GM18951 (cell line): ENCODE results near the gene CDCA3.

Experiments used
- POLR2A ChIP-seq: IDR thresholded peaks from 4 replicates; pipeline ENCODE4 v1.6.1; 2011; ENCODE audit warnings: mild to moderate bottlenecking; ENCODE audit not compliant: insufficient read length, insufficient read depth; ENCODE audit errors: extremely low read depth
- in situ Hi-C: fragments of 300-500 bp; cut with MboI; formaldehyde crosslinking; loops from one replicate; pipeline ENCODE4 v1.12.0; 2022; ENCODE audit warnings: low sequenced_read_pairs, mixed read lengths, inconsistent platforms; ENCODE audit not compliant: unreplicated experiment

CDCA3 gene

GRCh38 chr12:6820166-6820565, 30.9 kb downstream of the CDCA3 start:
- in situ Hi-C loops: no loop called here
- TF ChIP-seq POLR2A: no peak

GRCh38 chr12:6819106-6820030, 31.7 kb downstream of the CDCA3 start:
- no peak for TF ChIP-seq POLR2A
- in situ Hi-C loops: no loop called here

- TF ChIP-seq POLR2A: no peak
- in situ Hi-C loops: no loop called here
Observed at GRCh38 chr12:6818645-6819044, 32.4 kb downstream of the CDCA3 start.

- in situ Hi-C loops: no loop called here
- TF ChIP-seq POLR2A: no peak
Observed at GRCh38 chr12:6818222-6818621, 32.9 kb downstream of the CDCA3 start.

- TF ChIP-seq POLR2A: no peak
- in situ Hi-C loops: no loop called here
Observed at GRCh38 chr12:6817662-6818157, 33.4 kb downstream of the CDCA3 start.

DNA sequence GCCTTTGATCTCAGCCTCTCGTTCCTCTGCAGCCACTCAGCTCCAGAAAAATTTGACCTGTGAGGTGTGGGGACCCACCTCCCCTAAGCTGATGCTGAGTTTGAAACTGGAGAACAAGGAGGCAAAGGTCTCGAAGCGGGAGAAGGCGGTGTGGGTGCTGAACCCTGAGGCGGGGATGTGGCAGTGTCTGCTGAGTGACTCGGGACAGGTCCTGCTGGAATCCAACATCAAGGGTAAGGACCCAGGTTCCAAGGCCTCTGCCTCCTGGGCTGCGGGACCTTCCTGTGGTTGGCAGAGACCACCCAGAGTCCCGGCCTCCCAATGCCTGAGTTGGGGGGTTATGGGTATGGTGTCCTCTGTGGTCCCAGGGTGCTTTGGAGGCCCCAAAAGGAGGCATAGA, 34.0 kb downstream of the CDCA3 start:
- no peak for TF ChIP-seq POLR2A
- in situ Hi-C loops: no loop called here

DNA sequence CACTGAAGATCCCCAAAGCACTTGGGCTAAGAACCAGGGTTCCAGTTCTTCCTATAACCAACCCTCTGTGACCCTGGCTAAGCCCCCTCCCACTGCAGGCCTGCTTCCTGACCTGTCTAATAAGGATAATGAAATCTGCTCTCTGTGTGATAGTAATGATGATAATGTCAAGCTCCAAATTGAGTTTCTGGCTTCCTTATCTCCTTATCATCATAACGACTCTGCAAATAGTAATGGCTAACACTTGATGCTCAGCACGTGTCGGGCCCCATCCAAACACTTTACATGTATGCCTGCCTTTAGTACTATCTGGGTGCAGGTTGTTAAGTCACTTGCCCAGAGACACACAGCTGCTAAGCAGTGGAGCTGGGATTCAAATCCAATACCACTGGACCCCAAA, 34.5 kb downstream of the CDCA3 start:
- in situ Hi-C loops: no loop called here
- TF ChIP-seq POLR2A: no peak

GRCh38 chr12:6813363-6813762, 37.7 kb downstream of the CDCA3 start:
- in situ Hi-C loops: no loop called here
- TF ChIP-seq POLR2A: no peak

GRCh38 chr12:6810758-6811157, 40.3 kb downstream of the CDCA3 start:
- in situ Hi-C loops: no loop called here
- TF ChIP-seq POLR2A: no peak

DNA sequence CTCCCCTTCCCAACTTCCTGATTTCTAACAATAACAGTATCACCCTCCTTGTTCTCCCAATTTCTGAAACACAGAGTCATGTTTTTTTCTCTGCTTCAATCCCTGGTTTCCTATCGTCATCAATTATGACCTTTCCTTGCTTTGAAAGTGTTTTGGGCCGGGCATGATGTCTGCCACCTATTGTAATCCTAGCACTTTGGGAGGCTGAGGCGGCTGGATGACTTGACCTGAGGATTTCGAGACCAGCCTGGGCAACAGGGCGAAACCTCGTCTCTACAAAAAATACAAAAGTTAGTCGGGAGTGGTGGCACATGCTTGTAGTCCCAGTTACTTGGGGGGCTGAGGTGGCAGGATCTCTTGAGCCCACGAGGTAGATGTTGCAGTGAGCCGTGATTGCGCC, 42.0 kb downstream of the CDCA3 start:
- in situ Hi-C loops: no loop called here
- no peak for TF ChIP-seq POLR2A

DNA sequence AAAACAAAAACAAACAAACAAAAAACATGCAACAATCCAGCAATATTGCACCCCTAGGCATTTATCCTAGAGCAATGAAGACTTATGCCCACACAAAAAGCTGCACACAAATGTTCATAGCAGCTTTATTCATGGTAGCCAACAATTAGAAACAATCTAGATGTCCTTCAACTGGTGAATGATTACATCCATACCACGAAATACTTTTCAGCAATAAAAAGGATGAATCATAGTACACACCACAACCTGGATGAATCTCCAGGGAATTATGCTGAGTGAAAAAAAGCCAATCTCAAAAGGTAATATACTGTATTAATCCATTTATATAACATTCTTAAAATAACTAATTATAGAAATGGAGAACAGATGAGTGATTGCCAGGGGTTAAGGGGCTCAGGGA, 43.9 kb downstream of the CDCA3 start:
- in situ Hi-C loops: no loop called here

GRCh38 chr12:6799147-6799546, 51.9 kb downstream of the CDCA3 start:
- in situ Hi-C loops: no loop called here

More for the DNA sequence above, 43.9 kb downstream of the CDCA3 start:
- TF ChIP-seq POLR2A: no peak

More at GRCh38 chr12:6799147-6799546, 51.9 kb downstream of the CDCA3 start:
- TF ChIP-seq POLR2A: no peak
